NCI-H2107 (cell line): ENCODE measurements around the gene CABYR.

Experiments
- DNase-seq: peaks from one replicate; lab custom pipeline; 2025; lab: John Stamatoyannopoulos, UW

The CABYR gene

GRCh38 chr18:24138789-24139616, at the start of gene CABYR:
Gene CABYR, plus strand, starts transcription at chr18:24139062. Its CDS starts 4,053 bp downstream, at chr18:24143115.
- DNase-seq, result peak; percentile 21

- no peak for DNase-seq
Observed at GRCh38 chr18:24089076-24089475, 49.8 kb upstream of the CABYR start.

GRCh38 chr18:24089515-24090337, 49.1 kb upstream of the CABYR start:
- DNase-seq, result no peak

- DNase-seq, result no peak
Observed at GRCh38 chr18:24090876-24091275, 48.0 kb upstream of the CABYR start.

GRCh38 chr18:24094561-24094960, 44.3 kb upstream of the CABYR start:
- DNase-seq, result no peak

- DNase-seq, result no peak
Observed at GRCh38 chr18:24095976-24096375, 42.9 kb upstream of the CABYR start.

GRCh38 chr18:24103320-24104021, 35.4 kb upstream of the CABYR start:
- DNase-seq, result no peak

- DNase-seq, result no peak
Observed at GRCh38 chr18:24104486-24104885, 34.4 kb upstream of the CABYR start.

- no peak for DNase-seq
Observed at GRCh38 chr18:24108641-24109040, 30.2 kb upstream of the CABYR start.

GRCh38 chr18:24111936-24112335, 26.9 kb upstream of the CABYR start:
- no peak for DNase-seq

GRCh38 chr18:24112464-24112863, 26.4 kb upstream of the CABYR start:
- DNase-seq, result no peak

- no peak for DNase-seq
Observed at GRCh38 chr18:24112874-24113615, 25.8 kb upstream of the CABYR start.

GRCh38 chr18:24114924-24115549, 23.8 kb upstream of the CABYR start:
- DNase-seq, result no peak

- DNase-seq, result no peak
Observed at GRCh38 chr18:24115628-24116027, 23.2 kb upstream of the CABYR start.

GRCh38 chr18:24118750-24119577, 19.9 kb upstream of the CABYR start:
- DNase-seq, result peak; percentile 18

GRCh38 chr18:24120676-24121075, 18.2 kb upstream of the CABYR start:
- no peak for DNase-seq

- DNase-seq, result no peak
Observed at GRCh38 chr18:24121625-24122024, 17.2 kb upstream of the CABYR start.

GRCh38 chr18:24126155-24126961, 12.5 kb upstream of the CABYR start:
- no peak for DNase-seq

- DNase-seq, result no peak
Observed at GRCh38 chr18:24127735-24128134, 11.1 kb upstream of the CABYR start.

GRCh38 chr18:24128700-24129099, 10.2 kb upstream of the CABYR start:
- DNase-seq, result no peak
